Psoas muscle (tissue), 8 donors: Measurements from ENCODE around the gene R3HDM2. TPM values are rescaled to one million over a fixed set of nuclear protein-coding genes. Genes with fewer than 3 reads are reported as not detected.
A peak's percentile ranks its signal among the peaks of the same experiment; 100 is the strongest.
"Not testable (repeated sequence)": the region's sequence is repeated elsewhere in the genome, so short reads cannot be mapped to it uniquely, and the experiment has no call there.

ENCODE experiments used
- ATAC-seq, 4 donors: fragments of 200-7000 bp; cut with Tn5 transposase; one replicate each; pipeline ENCODE4 v1.9.1; 2020; ENCODE audit warnings: moderate library complexity in 3 of 4, mild to moderate bottlenecking in 2 of 4
- DNase-seq, 2 donors: peaks; one replicate each; pipeline ENCODE4 v3.0.0-alpha.2; 2020
- H3K27ac ChIP-seq: fragments of 200-600 bp; one replicate; pipeline ENCODE4 v1.8.0; 2022
- H3K27me3 ChIP-seq, 3 donors: fragments of 200-600 bp in 1 of 3; one replicate each; pipeline versions ENCODE4 v1.6.1 to v1.8.0; 2013 to 2022; ENCODE audit warnings: low read length in 2 of 3, mild to moderate bottlenecking in 2 of 3, moderate library complexity in 1 of 3; ENCODE audit not compliant: insufficient read depth in 3 of 3
- H3K36me3 ChIP-seq, 2 donors: fragments of 200-600 bp in 1 of 2; one replicate each; pipeline versions ENCODE4 v1.6.1 to v1.8.0; 2013 to 2022; ENCODE audit warnings: low read depth in 1 of 2, mild to moderate bottlenecking in 1 of 2, moderate library complexity in 1 of 2; ENCODE audit not compliant: insufficient read depth in 1 of 2
- H3K4me1 ChIP-seq: fragments of 200-600 bp; one replicate; pipeline ENCODE4 v1.8.0; 2022
- H3K4me3 ChIP-seq: fragments of 200-600 bp; one replicate; pipeline ENCODE4 v1.8.0; 2022; ENCODE audit warnings: mild to moderate bottlenecking
- H3K9me3 ChIP-seq: fragments of 200-600 bp; one replicate; pipeline ENCODE4 v1.8.0; 2022
- CTCF ChIP-seq: fragments of 200-600 bp; IDR thresholded peaks from one replicate; pipeline ENCODE4 v1.8.0; 2022; ENCODE audit warnings: antibody characterized with exemption
- WGBS, 3 donors: extraction: QIAGEN DNeasy Blood & Tissue Kit; methylation state at CpG; one replicate each; pipeline versions ENCODE4 v1.1.6 to v1.1.7; 2013; 5-methylcytosine and 5-hydroxymethylcytosine counted together
- intact Hi-C, 2 donors: fragments of 100-400 bp; cut with DNase I; formaldehyde crosslinking; loops; one replicate each; pipeline versions ENCODE4 v1.11.0 to v1.14.2; 2022
- polyA plus RNA-seq, 3 donors: library from polyadenylated mRNA; stranded (reverse); fragments of 200-250 nt; gene quantifications; one replicate each; pipeline ENCODE4 v1.2.3, GENCODE V29; 2013
- total RNA-seq, 4 donors: library from RNA; stranded (reverse); fragmentation: NEBNext Ultra II Directional in 2 of 4; extraction: Animal tissue kit (Norgen Biotek cat#: 25700) in 2 of 4; gene quantifications; one replicate each; pipeline versions ENCODE4 v1.2.1 to v1.2.4, GENCODE V29; 2021 to 2023
- donor health status: healthy with polysubstance abuse.
- donor health status: DM: no; HTN: no; CAD: no; lungs with moderate emphysema.
- donor health status: Bipolar disorder and iron deficiency.
- donor health status: healthy.
- donor health status: DM: yes; HTN: yes; CAD: no.
- donor health status: DM: no; HTN: no; CAD: no.
- donor health status: DM: no; HTN: no; CAD: no.
- donor health status: DM: yes; HTN: yes; CAD: no.

Gene R3HDM2
- total and polyA plus RNA-seq, 7 donors = 12.1 to 64.9 (median 41.4) TPM

GRCh38 chr12:57401165-57401564 is 29.7 kb downstream of the R3HDM2 start:
- intact Hi-C loops = no loop called here
- Histone ChIP-seq H3K36me3 (no peaks in the 10 kb centered on the region), H3K27me3 (no peaks in the 10 kb centered on the region), H3K4me1 (no peaks in the 10 kb centered on the region), H3K27ac (no peak overlapping the region), H3K9me3 (no peaks in the 10 kb centered on the region), H3K4me3 (no peak overlapping the region)
- no peak for TF ChIP-seq CTCF
- peak in 1 of 4 donors; percentile 29 for ATAC-seq
- WGBS, 3 donors = 26 to 47% (median 42%) methylated on average over 5 of the region's 5 CpGs
- no peak for DNase-seq

- intact Hi-C loops = not testable (repeated sequence)
Observed at GRCh38 chr12:57399718-57400463, 31.0 kb downstream of the R3HDM2 start.

GRCh38 chr12:57397441-57397840 is 33.4 kb downstream of the R3HDM2 start:
- DNase-seq (no peak), ATAC-seq (no peak)
- no peaks in the 10 kb centered on the region for H3K27me3 ChIP-seq
- no peaks in the 10 kb centered on the region for H3K4me1 ChIP-seq
- no peaks in the 10 kb centered on the region for H3K9me3 ChIP-seq
- H3K36me3 ChIP-seq = peaks cover 0 to 35% of the 10 kb centered on the region in 2 donors
- H3K27ac ChIP-seq = no peak overlapping the region
- intact Hi-C loops = no loop called here
- WGBS, 3 donors = 80 to 86% (median 86%) methylated on average over 2 of the region's 2 CpGs
- TF ChIP-seq CTCF = no peak
- no peak overlapping the region for H3K4me3 ChIP-seq

More at GRCh38 chr12:57399718-57400463, 31.0 kb downstream of the R3HDM2 start:
- not testable (repeated sequence) for DNase-seq, H3K9me3 ChIP-seq, H3K4me3 ChIP-seq, H3K27ac ChIP-seq, H3K4me1 ChIP-seq, H3K27me3 ChIP-seq
- ATAC-seq = peak in 1 of 4 donors; percentile 57
- H3K36me3 ChIP-seq = peaks cover 0 to 12% of the 10 kb centered on the region in 2 donors
- WGBS, 3 donors = 87 to 94% (median 93%) methylated on average over 6 to 7 of the region's 7 CpGs

GRCh38 chr12:57395121-57395520 is 35.7 kb downstream of the R3HDM2 start:
- TF ChIP-seq CTCF = no peak
- DNase-seq = no peak
- H3K36me3 ChIP-seq = peaks cover 2 to 49% of the 10 kb centered on the region in 2 donors
- no peak overlapping the region for H3K27ac ChIP-seq
- intact Hi-C loops = no loop called here
- H3K9me3 ChIP-seq = no peaks in the 10 kb centered on the region
- peaks cover under 1% of the 10 kb centered on the region for H3K4me1 ChIP-seq
- no peak overlapping the region for H3K4me3 ChIP-seq
- H3K27me3 ChIP-seq = no peaks in the 10 kb centered on the region
- ATAC-seq = no peak
- 84 to 91% (median 90%) methylated on average over 18 of the region's 18 CpGs for WGBS, 3 donors

- peaks cover 14% of the 10 kb centered on the region for H3K4me1 ChIP-seq
- no peaks in the 10 kb centered on the region for H3K27me3 ChIP-seq
- ATAC-seq (no peak), DNase-seq (no peak)
- H3K9me3 ChIP-seq = no peaks in the 10 kb centered on the region
- H3K4me3 ChIP-seq = no peak overlapping the region
- H3K36me3 ChIP-seq = peaks cover 2 to 48% of the 10 kb centered on the region in 2 donors
- H3K27ac ChIP-seq = peak overlapping the region; percentile 1
- TF ChIP-seq CTCF = no peak
- WGBS, 3 donors = 80 to 91% (median 87%) methylated on average over 2 of the region's 2 CpGs
- intact Hi-C loops = no loop called here
Observed at GRCh38 chr12:57390174-57390573, 40.7 kb downstream of the R3HDM2 start.
